ENCODE measurements around the gene ADORA3.
A peak's percentile ranks its signal among the peaks of the same experiment; 100 is the strongest.

The ADORA3 gene

GRCh38 chr1:111517469-111518225 lies 14.2 kb upstream of the ADORA3 start:
- Histone ChIP-seq H2AFZ (ENCODE audit: low read length) (no peak overlapping the region), H3K36me3 (replicated peaks; ENCODE audit: insufficient read depth, low read length) (no peaks in the 10 kb centered on the region), H3K9ac (ENCODE audit: low read length) (no peak overlapping the region), H3K79me2 (ENCODE audit: low read length) (no peaks in the 10 kb centered on the region), H3K9me3 (replicated peaks; ENCODE audit: insufficient read depth, low read length) (no peaks in the 10 kb centered on the region), H3K4me2 (ENCODE audit: low read depth, low read length) (no peak overlapping the region), H3K27ac (ENCODE audit: low read length) (no peak overlapping the region), H3K9me2 (replicated peaks; ENCODE audit: insufficient read depth, low read length) (no peaks in the 10 kb centered on the region), H3K27me3 (replicated peaks; ENCODE audit: insufficient read depth, low read length) (no peaks in the 10 kb centered on the region), H3K4me3 (ENCODE audit: low read length) (no peak overlapping the region), H4K20me1 (ENCODE audit: insufficient read depth, low read length) (no peaks in the 10 kb centered on the region), H3F3A (ENCODE audit: insufficient read depth, low read length) (no peaks in the 10 kb centered on the region), H3K4me1 (ENCODE audit: low read length) (peaks cover 14% of the 10 kb centered on the region)
- TF ChIP-seq, protein P1, sequence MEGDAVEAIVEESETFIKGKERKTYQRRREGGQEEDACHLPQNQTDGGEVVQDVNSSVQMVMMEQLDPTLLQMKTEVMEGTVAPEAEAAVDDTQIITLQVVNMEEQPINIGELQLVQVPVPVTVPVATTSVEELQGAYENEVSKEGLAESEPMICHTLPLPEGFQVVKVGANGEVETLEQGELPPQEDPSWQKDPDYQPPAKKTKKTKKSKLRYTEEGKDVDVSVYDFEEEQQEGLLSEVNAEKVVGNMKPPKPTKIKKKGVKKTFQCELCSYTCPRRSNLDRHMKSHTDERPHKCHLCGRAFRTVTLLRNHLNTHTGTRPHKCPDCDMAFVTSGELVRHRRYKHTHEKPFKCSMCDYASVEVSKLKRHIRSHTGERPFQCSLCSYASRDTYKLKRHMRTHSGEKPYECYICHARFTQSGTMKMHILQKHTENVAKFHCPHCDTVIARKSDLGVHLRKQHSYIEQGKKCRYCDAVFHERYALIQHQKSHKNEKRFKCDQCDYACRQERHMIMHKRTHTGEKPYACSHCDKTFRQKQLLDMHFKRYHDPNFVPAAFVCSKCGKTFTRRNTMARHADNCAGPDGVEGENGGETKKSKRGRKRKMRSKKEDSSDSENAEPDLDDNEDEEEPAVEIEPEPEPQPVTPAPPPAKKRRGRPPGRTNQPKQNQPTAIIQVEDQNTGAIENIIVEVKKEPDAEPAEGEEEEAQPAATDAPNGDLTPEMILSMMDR (IDR thresholded peaks at IDR 0.05; ENCODE audit: low read length), result no peak
- TF ChIP-seq EZH2phosphoT487 (IDR thresholded peaks at IDR 0.05; ENCODE audit: low read length), result no peak
- no peak for TF ChIP-seq EZH2 (optimal IDR thresholded peaks at IDR 0.05; ENCODE audit: low read depth, low read length)
- DNase-seq, result peak; percentile 63

DNA sequence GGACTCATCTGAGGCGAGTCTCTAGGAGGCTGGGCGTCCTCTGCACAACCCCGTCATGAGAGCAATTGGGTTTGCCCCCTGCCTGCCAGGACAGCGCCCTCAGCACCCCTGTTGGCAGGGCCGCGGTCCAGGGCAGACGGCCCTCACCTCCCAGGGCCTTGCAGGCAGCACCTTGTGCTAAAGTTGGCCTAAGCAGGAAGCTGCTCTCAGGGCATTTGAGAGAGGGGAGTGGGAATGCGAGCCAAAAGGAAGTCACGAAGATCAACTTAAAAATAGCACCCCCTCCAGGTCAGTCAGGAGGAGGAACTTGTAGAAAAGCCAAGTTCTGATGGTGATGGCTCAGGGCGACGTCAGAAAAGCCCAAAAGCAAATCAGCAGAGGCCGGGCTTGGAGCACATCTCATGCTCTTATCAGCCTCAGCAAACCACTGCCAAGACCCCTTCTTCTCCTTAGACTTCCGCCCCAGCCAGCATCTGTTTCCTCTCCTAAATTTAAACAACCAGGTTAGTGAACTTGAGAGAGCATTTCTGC lies 12.6 kb upstream of the ADORA3 start:
- Histone ChIP-seq H3K27me3 (replicated peaks; ENCODE audit: insufficient read depth, low read length) (no peaks in the 10 kb centered on the region), H3K9ac (ENCODE audit: low read length) (no peak overlapping the region), H3K4me2 (ENCODE audit: low read depth, low read length) (no peak overlapping the region), H2AFZ (ENCODE audit: low read length) (no peak overlapping the region), H4K20me1 (ENCODE audit: insufficient read depth, low read length) (no peaks in the 10 kb centered on the region), H3F3A (ENCODE audit: insufficient read depth, low read length) (no peaks in the 10 kb centered on the region), H3K4me3 (ENCODE audit: low read length) (no peak overlapping the region), H3K9me3 (replicated peaks; ENCODE audit: insufficient read depth, low read length) (no peaks in the 10 kb centered on the region), H3K36me3 (replicated peaks; ENCODE audit: insufficient read depth, low read length) (no peaks in the 10 kb centered on the region), H3K4me1 (ENCODE audit: low read length) (peaks cover 14% of the 10 kb centered on the region), H3K9me2 (replicated peaks; ENCODE audit: insufficient read depth, low read length) (no peaks in the 10 kb centered on the region), H3K27ac (ENCODE audit: low read length) (no peak overlapping the region), H3K79me2 (ENCODE audit: low read length) (no peaks in the 10 kb centered on the region)
- TF ChIP-seq, protein P1 (IDR thresholded peaks at IDR 0.05; ENCODE audit: low read length), result no peak
- DNase-seq, result no peak

DNA sequence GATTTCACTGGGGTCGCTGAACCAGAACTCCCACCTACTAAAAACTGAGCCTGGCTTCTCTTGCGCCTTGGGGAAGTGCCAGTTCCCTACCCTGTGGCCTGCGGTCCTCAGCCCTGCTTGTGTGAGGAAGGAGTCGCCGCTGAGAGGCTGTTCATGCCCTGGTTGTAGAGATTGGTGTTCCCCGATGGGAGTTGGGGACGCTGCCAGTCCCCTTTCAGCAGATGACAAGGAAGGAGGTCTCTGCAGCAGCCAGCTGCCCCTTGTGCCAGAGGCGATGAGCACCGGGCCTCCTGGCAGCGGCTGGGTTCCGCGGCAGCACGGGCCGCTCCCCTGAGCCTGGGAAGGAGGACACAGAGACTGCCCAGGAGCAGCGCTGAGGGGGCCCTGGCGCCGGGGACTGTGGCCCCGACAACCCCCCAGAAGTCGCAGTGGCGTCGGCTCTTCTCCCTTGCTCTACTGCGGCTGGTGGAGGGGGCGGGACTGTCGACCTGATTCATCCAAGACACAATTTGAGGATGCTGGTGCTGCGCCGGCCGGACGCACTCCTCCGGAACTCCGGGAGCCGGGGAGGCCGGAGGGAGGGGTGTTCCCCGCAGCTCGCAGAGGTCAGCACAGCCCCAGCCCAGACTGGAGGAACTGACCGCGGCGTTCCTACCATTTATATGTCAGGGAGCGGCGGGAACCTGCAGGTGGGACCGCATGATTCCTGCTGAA lies 12.0 kb upstream of the ADORA3 start:
- Histone ChIP-seq H2AFZ (ENCODE audit: low read length) (no peak overlapping the region), H3K9me3 (replicated peaks; ENCODE audit: insufficient read depth, low read length) (no peaks in the 10 kb centered on the region), H3K4me2 (ENCODE audit: low read depth, low read length) (no peak overlapping the region), H4K20me1 (ENCODE audit: insufficient read depth, low read length) (no peaks in the 10 kb centered on the region), H3K27me3 (replicated peaks; ENCODE audit: insufficient read depth, low read length) (no peaks in the 10 kb centered on the region), H3K4me3 (ENCODE audit: low read length) (no peak overlapping the region), H3K9me2 (replicated peaks; ENCODE audit: insufficient read depth, low read length) (no peaks in the 10 kb centered on the region), H3K36me3 (replicated peaks; ENCODE audit: insufficient read depth, low read length) (no peaks in the 10 kb centered on the region), H3K79me2 (ENCODE audit: low read length) (no peaks in the 10 kb centered on the region), H3K4me1 (ENCODE audit: low read length) (peaks cover 14% of the 10 kb centered on the region), H3F3A (ENCODE audit: insufficient read depth, low read length) (no peaks in the 10 kb centered on the region), H3K9ac (ENCODE audit: low read length) (no peak overlapping the region), H3K27ac (ENCODE audit: low read length) (no peak overlapping the region)
- TF ChIP-seq EZH2phosphoT487 (IDR thresholded peaks at IDR 0.05; ENCODE audit: low read length), result no peak
- TF ChIP-seq, protein P1 (IDR thresholded peaks at IDR 0.05; ENCODE audit: low read length), result no peak
- no peak for TF ChIP-seq EZH2 (optimal IDR thresholded peaks at IDR 0.05; ENCODE audit: low read depth, low read length)
- no peak for DNase-seq
